Osteoblast (primary cell): Measurements from ENCODE around the gene PLA2R1. TPM values are rescaled to one million over a fixed set of nuclear protein-coding genes. Genes with fewer than 3 reads are reported as not detected.

ENCODE experiments used
- DNase-seq: peaks from one replicate; pipeline ENCODE4 v3.0.0; 2011; ENCODE audit warnings: low spot score, mixed read lengths; ENCODE audit not compliant: insufficient read length; ENCODE audit errors: missing footprints
- H2AFZ ChIP-seq: 2 replicates; pipeline ENCODE4 v1.6.0; 2011; ENCODE audit warnings: mild to moderate bottlenecking, low read length
- H3K27ac ChIP-seq: 2 replicates; pipeline ENCODE4 v1.5.1; 2011; ENCODE audit warnings: mild to moderate bottlenecking, low read depth, low read length, moderate library complexity
- H3K27me3 ChIP-seq: 2 replicates; pipeline ENCODE4 v1.6.0; 2012; ENCODE audit warnings: mild to moderate bottlenecking, control low read depth, inconsistent platforms, low read length, moderate library complexity; ENCODE audit not compliant: insufficient read depth
- H3K36me3 ChIP-seq: 2 replicates; pipeline ENCODE4 v1.5.1; 2011; ENCODE audit warnings: mild to moderate bottlenecking, low read length, control low read depth, moderate library complexity; ENCODE audit not compliant: insufficient read depth
- H3K4me1 ChIP-seq: 2 replicates; pipeline ENCODE4 v1.5.1; 2011; ENCODE audit warnings: mild to moderate bottlenecking, low read length, control low read depth, moderate library complexity; ENCODE audit not compliant: insufficient read depth
- H3K4me2 ChIP-seq: 2 replicates; pipeline ENCODE4 v1.6.0; 2011; ENCODE audit warnings: mild to moderate bottlenecking, low read length; ENCODE audit not compliant: insufficient read depth
- H3K4me3 ChIP-seq: fragments of 200-600 bp; sonication (generic); 3 replicates; pipeline ENCODE4 v1.5.1; 2012; ENCODE audit warnings: mild to moderate bottlenecking, low read length, inconsistent platforms; ENCODE audit not compliant: insufficient read depth
- H3K79me2 ChIP-seq: 2 replicates; pipeline ENCODE4 v1.6.0; 2012; ENCODE audit warnings: mild to moderate bottlenecking, low read length, control low read depth, inconsistent platforms; ENCODE audit not compliant: insufficient read depth
- H3K9me3 ChIP-seq: 2 replicates; pipeline ENCODE4 v1.5.1; 2011; ENCODE audit warnings: low read depth, low read length, control low read depth
- H4K20me1 ChIP-seq: 2 replicates; pipeline ENCODE4 v1.6.0; 2012; ENCODE audit warnings: mild to moderate bottlenecking, low read length, control low read depth; ENCODE audit not compliant: insufficient read depth
- total RNA-seq: library from RNA; depleted of rRNA; stranded (reverse); fragments of >200 nt; gene quantifications from 2 replicates; pipeline ENCODE4 v1.2.3, GENCODE V29; 2012
- TF ChIP-seq, protein P1 (sequence below): IDR thresholded peaks from 2 replicates; pipeline ENCODE4 v1.5.1; 2011; ENCODE audit warnings: mild to moderate bottlenecking, low read depth, low read length, moderate library complexity; ENCODE audit errors: extremely low read depth

PLA2R1 gene
- total RNA-seq, 1 donor = 19.9 TPM

DNA sequence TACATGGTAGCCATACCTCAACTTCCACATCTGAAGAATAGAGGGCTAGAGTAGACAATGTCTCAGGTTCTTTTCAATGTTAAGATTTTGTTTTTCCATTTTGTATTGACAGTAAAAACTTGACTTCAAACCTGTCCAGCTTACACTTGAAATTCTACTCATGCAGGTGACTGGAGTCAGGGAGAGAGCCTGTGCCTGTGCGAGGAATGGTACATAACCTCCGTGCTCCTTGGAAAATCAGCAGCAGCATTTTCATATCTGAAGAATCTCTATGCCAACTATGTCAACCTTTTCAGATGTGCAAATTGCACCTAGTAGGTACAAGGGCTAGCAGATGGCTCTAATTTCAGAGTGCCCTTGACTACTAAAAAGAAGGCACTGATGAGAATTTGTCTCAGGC, 2.1 kb downstream of the PLA2R1 start:
- no peaks in the 10 kb centered on the region for H3K9me3 ChIP-seq
- no peaks in the 10 kb centered on the region for H4K20me1 ChIP-seq
- H2AFZ ChIP-seq = no peak overlapping the region
- TF ChIP-seq, protein P1, sequence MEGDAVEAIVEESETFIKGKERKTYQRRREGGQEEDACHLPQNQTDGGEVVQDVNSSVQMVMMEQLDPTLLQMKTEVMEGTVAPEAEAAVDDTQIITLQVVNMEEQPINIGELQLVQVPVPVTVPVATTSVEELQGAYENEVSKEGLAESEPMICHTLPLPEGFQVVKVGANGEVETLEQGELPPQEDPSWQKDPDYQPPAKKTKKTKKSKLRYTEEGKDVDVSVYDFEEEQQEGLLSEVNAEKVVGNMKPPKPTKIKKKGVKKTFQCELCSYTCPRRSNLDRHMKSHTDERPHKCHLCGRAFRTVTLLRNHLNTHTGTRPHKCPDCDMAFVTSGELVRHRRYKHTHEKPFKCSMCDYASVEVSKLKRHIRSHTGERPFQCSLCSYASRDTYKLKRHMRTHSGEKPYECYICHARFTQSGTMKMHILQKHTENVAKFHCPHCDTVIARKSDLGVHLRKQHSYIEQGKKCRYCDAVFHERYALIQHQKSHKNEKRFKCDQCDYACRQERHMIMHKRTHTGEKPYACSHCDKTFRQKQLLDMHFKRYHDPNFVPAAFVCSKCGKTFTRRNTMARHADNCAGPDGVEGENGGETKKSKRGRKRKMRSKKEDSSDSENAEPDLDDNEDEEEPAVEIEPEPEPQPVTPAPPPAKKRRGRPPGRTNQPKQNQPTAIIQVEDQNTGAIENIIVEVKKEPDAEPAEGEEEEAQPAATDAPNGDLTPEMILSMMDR = no peak
- H3K4me2 ChIP-seq = no peak overlapping the region
- H3K27ac ChIP-seq = no peak overlapping the region
- H3K4me1 ChIP-seq = peaks cover 11% of the 10 kb centered on the region
- peaks cover 2% of the 10 kb centered on the region for H3K27me3 ChIP-seq
- H3K36me3 ChIP-seq = no peaks in the 10 kb centered on the region
- H3K4me3 ChIP-seq = no peak overlapping the region
- no peak for DNase-seq
- H3K79me2 ChIP-seq = peaks cover 37% of the 10 kb centered on the region

DNA sequence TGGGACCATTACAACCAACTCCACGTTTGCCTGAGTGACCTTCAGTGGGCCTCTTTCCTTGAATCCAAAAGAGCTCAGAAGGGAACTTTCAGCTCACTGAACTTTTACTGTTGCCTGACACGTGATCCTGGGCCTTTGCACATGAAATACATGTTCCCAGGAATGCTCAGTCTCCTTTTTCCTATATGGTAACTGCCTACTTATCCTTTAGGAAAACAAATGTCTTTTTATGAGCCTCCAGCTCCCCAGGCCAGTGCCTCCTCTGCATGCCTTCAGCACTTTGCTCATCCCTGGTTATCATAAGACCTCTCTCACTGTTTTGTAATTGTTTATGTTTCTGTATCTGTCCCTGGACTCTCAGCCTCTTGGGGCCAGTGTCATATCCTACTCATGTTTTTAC, 5.1 kb downstream of the PLA2R1 start:
- DNase-seq = peak; percentile 81
- no peak overlapping the region for H3K4me2 ChIP-seq
- no peak overlapping the region for H3K27ac ChIP-seq
- no peaks in the 10 kb centered on the region for H3K36me3 ChIP-seq
- no peaks in the 10 kb centered on the region for H4K20me1 ChIP-seq
- H3K27me3 ChIP-seq = peaks cover 2% of the 10 kb centered on the region
- no peaks in the 10 kb centered on the region for H3K9me3 ChIP-seq
- TF ChIP-seq, protein P1 = no peak
- H3K79me2 ChIP-seq = peaks cover 51% of the 10 kb centered on the region
- H3K4me3 ChIP-seq = no peak overlapping the region
- H2AFZ ChIP-seq = no peak overlapping the region
- peaks cover 6% of the 10 kb centered on the region for H3K4me1 ChIP-seq

DNA sequence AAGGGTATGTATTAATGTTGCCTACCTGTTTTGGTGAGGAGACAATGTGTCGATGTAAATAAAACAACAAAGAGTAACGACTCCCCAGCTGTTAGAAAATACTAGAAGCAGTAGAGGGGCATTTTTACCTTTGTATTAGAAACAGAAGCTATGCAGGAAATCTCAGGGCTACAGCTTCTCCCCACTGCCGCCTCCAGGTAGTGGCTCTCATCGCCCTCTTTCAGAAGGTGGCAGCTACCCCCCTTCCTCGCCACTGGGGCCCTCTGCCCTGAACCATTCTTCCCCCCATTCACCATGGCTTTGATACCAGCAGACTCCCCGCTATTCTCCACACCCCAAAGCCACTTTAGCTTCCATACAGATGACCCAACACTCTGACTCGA, 6.7 kb downstream of the PLA2R1 start:
- Histone ChIP-seq H3K36me3 (no peaks in the 10 kb centered on the region), H3K27me3 (no peaks in the 10 kb centered on the region), H3K4me3 (no peak overlapping the region), H2AFZ (no peak overlapping the region), H3K9me3 (no peaks in the 10 kb centered on the region), H4K20me1 (no peaks in the 10 kb centered on the region), H3K79me2 (peaks cover 41% of the 10 kb centered on the region), H3K4me1 (peaks cover 15% of the 10 kb centered on the region), H3K4me2 (no peak overlapping the region), H3K27ac (no peak overlapping the region)
- TF ChIP-seq, protein P1 = no peak
- DNase-seq = no peak

DNA sequence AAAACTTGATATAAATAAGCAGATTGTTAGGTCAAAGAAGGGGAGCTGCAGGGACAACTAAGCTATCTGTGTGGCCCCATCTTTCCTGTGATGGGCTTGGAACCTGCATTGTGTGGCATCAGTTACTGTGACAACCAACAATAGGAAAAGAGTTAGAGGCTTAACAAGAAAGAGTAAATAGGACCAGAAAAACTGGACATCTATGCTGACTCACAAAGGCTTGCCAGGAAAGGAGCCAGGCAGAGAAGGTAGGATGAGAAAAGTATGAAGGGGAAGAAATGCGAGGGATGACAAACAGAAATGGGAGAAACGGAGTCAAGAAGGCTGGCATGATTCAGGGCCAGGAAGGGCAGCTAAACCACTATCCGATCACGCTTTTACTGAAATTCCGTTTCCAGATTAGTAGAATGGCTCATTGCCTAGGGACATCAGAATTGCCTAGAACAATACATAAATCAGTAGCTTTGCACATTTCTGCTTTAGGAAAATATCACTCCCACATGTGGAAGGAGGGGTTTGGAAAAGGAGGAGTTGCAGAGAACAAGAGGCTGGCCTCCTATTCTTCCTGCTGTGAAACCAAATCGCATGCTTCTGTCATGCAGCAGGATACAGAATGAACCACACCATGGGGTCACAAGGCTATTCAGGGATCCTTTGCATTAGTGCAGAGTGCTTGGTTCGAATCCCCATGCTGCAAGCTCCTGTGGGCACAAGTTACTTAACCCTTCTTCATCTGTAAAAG, 7.3 kb downstream of the PLA2R1 start:
- Histone ChIP-seq H3K4me2 (no peak overlapping the region), H3K27me3 (no peaks in the 10 kb centered on the region), H3K79me2 (peaks cover 36% of the 10 kb centered on the region), H3K27ac (no peak overlapping the region), H2AFZ (no peak overlapping the region), H3K4me1 (peaks cover 15% of the 10 kb centered on the region), H3K36me3 (no peaks in the 10 kb centered on the region), H3K9me3 (no peaks in the 10 kb centered on the region), H4K20me1 (no peaks in the 10 kb centered on the region), H3K4me3 (no peak overlapping the region)
- peak; percentile 81 for DNase-seq
- TF ChIP-seq, protein P1 = no peak
